ENCODE results near the gene EPB41L4B.
"Not testable (repeated sequence)": the region's sequence is repeated elsewhere in the genome, so short reads cannot be mapped to it uniquely, and the experiment has no call there.

Gene EPB41L4B

GRCh38 chr9:109320742-109321448, at the start of gene EPB41L4B:
EPB41L4B (minus strand) TSS chr9:109321059; CDS start chr9:109320446, 613 bp downstream.
- peak; percentile 90 for TF ChIP-seq CTCF (IDR thresholded peaks at IDR 0.05)
- peak; percentile 80 for DNase-seq (ENCODE audit: low spot score)
- Histone ChIP-seq H3K4me3 (peak within 1 kb of the TSS; percentile 77), H3K27ac (no peak within 1 kb of the TSS)

GRCh38 chr9:109369285-109369684, 48.4 kb upstream of the EPB41L4B start:
- Histone ChIP-seq H3K27ac (no peak overlapping the region), H3K4me3 (no peak overlapping the region)
- TF ChIP-seq CTCF (IDR thresholded peaks at IDR 0.05), result no peak
- no peak for DNase-seq (ENCODE audit: low spot score)

- no peak for DNase-seq (ENCODE audit: low spot score)
- no peak for TF ChIP-seq CTCF (IDR thresholded peaks at IDR 0.05)
- Histone ChIP-seq H3K27ac (no peak overlapping the region), H3K4me3 (no peak overlapping the region)
Observed at GRCh38 chr9:109360771-109361170, 39.9 kb upstream of the EPB41L4B start.

- H3K27ac ChIP-seq; DNase-seq (ENCODE audit: low spot score); H3K4me3 ChIP-seq: not testable (repeated sequence)
Observed at GRCh38 chr9:109358968-109359603, 38.2 kb upstream of the EPB41L4B start.

- no peak for DNase-seq (ENCODE audit: low spot score)
- no peak overlapping the region for H3K27ac ChIP-seq
- TF ChIP-seq CTCF (IDR thresholded peaks at IDR 0.05), result no peak
Observed at GRCh38 chr9:109355564-109356297, 34.9 kb upstream of the EPB41L4B start.

GRCh38 chr9:109354190-109354589, 33.3 kb upstream of the EPB41L4B start:
- TF ChIP-seq CTCF (IDR thresholded peaks at IDR 0.05), result no peak
- no peak for DNase-seq (ENCODE audit: low spot score)
- no peak overlapping the region for H3K27ac ChIP-seq

More at GRCh38 chr9:109355564-109356297, 34.9 kb upstream of the EPB41L4B start:
- H3K4me3 ChIP-seq, result no peak overlapping the region

GRCh38 chr9:109351032-109351431, 30.2 kb upstream of the EPB41L4B start:
- no peak for DNase-seq (ENCODE audit: low spot score)
- Histone ChIP-seq H3K4me3 (no peak overlapping the region), H3K27ac (no peak overlapping the region)
- no peak for TF ChIP-seq CTCF (IDR thresholded peaks at IDR 0.05)

More at GRCh38 chr9:109354190-109354589, 33.3 kb upstream of the EPB41L4B start:
- H3K4me3 ChIP-seq, result no peak overlapping the region
